GM15510 (cell line): ENCODE results near the gene THAP8.

ENCODE experiments used
- POLR2A ChIP-seq: IDR thresholded peaks from 3 replicates; pipeline ENCODE4 v1.6.1; 2011; ENCODE audit warnings: borderline replicate concordance; ENCODE audit not compliant: insufficient read length; ENCODE audit errors: extremely low read depth

Gene THAP8

DNA sequence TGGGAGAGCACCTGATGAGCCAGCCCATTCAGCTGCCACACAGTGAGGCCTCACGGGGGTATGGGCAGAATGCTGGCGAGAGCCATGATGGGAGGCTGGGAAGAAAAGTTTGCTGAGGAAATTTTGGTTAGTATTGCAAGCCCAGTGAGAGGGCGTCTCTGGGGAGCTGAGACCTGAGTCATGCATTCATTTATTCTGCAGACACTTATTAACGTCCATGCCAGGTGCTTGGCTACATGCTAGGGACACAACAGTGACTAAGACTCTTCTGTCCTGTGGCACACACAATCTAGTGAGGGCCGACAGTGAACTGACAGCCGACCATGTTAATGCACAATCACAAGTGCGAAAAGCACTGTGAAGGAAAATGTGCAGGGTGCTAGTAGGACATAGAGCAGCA lies 27.8 kb upstream of the THAP8 start:
- TF ChIP-seq POLR2A = no peak

DNA sequence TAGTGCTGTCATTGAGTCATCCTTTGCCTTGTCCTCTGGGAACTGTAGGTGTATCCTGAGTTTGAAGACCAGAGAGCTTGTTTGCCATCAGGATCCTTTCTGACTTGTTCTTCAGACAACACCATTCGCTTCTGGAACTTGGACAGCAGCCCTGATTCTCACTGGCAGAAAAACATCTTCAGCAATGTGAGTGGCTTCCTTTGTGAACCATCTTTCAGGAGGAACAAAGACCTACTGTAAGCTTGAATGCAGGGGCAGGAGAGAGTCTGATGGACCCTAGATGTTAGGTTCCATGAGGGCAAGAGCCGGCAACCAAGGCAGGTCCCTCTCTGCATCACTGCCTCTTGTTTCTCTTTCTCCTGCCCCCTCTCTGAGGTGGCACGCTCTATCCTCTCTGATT lies 27.3 kb upstream of the THAP8 start:
- TF ChIP-seq POLR2A = no peak

DNA sequence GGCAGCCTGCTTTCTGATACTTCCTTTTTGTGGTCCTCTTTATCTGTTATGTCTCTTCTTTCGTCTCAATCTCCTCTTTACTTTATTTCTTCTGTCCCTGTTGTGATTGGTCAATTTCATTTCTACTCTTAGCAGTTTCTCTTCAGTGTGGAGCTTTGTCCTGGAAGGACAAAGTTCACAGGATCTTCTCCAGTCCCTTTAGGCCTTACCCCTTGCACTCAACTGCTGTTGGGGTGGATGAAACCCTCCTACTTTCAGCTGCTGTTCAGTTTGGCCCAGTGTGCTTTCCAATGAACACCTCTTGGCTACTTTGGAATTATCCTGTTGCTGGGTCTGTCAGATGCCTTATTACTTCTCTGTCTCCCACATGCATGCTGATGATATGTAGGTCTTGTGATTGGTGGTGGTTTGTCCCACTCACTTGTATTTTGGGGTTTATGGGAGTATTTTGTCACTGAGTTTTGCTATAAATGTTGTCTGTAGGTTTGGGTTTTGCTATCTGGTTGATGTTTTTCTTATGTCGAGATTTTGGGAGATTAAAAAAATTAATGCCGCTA lies 25.4 kb upstream of the THAP8 start:
- no peak for TF ChIP-seq POLR2A

DNA sequence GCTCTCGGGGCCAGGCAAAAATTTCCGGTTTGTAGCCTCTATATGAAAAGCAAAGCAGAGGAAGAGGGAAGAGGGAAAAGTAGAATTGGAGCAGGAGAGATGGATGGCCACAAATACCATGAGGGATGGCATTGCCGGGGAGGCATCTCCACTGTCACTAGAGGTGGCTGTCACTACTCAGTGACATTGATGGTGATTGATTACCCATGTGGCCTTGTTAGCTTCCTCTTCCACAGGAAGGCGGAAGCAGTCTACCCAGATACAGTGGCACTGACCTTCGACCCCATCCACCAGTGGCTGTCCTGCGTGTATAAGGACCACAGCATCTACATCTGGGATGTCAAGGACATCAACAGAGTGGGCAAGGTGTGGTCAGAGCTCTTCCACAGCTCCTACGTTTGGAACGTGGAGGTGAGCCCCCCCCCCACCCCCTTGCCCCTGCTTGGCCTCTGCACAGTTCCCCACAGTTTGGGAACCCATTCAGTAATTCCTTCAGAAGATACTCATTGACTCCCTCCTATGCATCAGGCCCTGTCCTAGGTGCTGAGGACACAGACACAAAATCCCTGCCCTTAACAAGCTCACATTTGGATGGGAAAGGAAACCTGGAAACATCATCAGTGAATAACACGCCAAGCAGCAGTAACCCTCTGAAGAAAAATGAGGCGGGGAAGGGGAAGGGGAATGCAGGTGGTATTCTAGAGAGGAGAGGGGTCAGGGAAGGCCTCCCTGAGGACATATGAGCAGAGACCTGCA lies 19.2 kb upstream of the THAP8 start:
- TF ChIP-seq POLR2A = no peak

DNA sequence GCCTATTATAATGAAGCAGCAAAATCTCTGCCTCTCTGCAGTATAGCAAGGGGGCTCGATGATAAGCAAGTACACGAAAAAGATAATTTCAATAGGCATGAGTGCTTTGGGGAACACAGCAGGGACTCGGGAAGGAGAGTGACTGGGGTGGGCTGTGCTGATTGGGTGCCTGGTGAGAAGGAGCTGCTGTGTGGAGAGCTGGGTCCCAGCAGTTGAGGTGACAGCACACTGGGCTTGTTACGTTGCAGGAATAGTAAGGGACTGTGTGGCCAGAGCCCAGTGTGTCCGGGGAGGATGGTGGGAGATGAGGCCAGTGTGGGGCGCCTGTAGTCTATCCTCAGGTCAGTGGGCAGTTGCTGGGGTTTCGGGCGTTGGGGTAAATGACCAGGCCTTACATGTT lies 18.0 kb upstream of the THAP8 start:
- TF ChIP-seq POLR2A = no peak

DNA sequence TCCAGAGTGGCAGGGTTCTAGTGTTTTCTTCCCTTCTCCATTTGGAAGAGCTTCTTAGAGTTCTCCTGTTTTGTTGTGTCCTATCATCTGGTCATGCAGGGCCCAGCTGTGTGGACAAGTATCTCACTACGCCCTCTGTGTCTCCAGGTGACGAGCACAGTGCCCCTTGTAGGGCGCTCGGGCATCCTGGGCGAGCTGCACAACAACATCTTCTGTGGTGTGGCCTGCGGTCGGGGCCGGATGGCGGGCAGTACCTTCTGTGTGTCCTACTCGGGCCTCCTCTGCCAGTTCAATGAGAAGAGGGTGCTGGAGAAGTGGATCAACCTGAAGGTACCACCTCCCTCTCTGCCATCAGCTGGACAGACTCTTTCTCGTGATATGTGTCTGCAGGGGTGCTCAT lies 13.6 kb upstream of the THAP8 start:
- no peak for TF ChIP-seq POLR2A

DNA sequence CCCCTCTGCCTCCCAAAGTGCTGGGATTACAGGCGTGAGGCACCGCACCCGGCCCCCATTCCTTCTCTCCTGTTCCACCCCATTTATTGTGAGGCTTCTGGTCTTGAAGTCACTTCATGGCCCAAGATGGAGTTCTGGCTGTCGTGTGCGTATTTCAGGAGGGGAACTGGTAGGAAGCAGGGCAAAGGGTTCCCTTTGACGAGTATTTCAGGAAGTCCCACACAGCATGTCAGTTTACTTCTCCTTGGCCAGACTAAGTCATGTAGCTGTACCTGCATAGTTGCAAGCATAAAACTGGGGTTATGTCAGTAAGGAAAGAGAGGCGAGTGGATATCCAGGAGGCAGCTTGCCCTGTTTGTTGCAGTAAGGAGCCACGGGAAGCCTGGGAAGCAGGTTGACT lies 10.7 kb upstream of the THAP8 start:
- TF ChIP-seq POLR2A = no peak

DNA sequence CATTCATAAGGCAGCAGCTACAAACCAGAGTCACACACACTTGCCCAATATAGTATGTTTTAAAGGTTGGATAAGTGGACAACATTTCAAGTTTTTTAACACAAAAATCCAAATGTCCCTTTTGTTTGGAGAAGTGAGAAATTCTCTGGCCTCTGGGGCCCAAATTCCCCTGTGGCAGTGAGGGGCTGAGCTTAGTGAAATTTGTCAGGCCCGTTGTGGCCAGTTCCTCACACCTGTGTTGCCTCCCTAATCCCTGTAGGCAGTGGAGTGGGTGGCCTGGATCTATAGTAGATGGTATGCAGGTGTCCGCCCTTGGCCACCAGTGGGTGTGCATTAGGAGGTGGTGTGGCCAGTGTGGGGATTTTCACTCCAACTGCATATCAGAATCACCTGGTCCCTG lies 7.3 kb upstream of the THAP8 start:
- TF ChIP-seq POLR2A = no peak

DNA sequence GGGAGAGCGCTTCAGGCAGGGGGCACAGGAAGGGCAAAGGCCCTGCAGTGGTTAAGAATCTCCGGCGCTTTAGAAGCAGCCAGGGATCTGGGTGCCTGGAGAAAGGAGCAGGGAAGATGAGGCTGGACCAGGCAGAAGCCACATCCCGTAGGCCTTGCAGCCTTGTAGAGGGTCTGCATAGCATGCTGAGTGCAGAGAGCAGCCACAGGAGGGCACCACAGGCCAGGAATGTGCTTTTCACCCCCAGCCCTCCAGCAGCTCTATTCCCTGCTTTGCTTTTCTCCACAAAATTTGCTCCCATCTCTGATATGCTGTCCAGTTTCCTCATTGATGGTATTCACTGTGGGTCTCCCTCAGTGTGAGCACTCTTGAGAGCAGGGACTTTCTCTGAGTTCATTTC lies 6.3 kb upstream of the THAP8 start:
- no peak for TF ChIP-seq POLR2A

DNA sequence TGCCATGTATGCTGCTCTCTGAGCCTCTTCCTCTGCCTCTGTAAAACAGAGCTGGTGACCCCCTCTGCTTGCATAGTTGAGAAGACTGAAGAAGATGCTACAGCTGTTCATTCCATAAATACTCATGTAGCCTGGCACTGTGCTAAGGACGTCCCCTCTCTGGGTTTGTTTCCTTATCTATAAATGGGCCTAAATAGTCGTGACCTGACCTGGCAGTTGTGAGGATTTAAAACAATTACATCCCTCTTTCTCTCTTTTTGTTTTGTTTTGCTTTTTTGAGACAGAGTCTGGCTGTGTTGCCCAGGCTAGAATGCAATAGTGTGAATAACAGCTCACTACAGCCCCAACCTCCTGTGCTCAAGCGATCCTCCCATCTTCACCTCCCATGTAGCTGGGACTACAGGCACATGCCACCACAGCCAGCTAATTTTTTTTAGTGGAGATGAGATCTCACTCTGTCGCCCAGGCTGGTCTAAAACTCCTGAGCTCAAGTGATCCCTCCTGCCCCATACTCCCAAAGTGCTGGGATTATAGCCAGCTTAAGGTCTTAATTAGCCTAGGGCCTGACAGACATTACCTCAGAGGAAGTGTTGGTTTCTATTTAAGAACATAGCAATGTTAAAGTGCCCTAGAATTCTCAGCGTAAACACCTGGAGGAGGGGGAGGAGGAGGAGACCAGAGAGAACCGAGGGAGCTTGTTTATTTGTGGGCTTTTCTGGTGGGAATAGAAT lies 5.3 kb upstream of the THAP8 start:
- no peak for TF ChIP-seq POLR2A

DNA sequence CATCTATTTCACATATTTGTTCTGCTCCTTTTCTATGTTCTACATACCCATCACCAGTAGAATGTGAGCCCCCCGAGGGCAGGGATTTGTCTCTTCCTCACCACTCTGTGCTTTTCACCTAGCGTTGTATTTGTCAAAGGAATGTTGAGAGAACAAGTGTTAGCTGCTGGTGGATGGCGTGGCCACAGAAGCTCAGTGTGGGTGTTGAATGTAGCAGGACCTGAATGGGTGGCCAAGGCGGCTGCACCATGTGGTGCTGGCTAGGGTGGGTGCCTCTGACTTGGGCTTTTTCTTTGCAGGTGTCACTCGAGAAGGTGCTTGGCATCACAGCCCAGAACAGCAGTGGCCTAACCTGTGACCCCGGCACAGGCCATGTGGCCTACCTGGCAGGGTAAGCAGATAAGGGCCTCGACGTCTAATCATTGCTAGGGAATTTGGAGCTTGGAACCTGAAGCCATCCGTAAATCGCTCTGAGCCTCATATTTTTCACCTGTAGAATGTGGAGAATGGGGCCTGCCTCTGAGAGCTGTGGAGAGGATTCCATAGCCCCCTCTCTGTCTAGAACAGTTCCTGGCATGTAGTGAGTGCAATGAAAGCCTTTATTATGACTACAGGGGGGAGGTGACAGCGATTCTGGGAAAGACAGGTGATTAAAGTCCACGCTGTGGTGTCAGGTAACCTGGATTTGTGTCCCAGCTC lies 4.5 kb upstream of the THAP8 start:
- no peak for TF ChIP-seq POLR2A

DNA sequence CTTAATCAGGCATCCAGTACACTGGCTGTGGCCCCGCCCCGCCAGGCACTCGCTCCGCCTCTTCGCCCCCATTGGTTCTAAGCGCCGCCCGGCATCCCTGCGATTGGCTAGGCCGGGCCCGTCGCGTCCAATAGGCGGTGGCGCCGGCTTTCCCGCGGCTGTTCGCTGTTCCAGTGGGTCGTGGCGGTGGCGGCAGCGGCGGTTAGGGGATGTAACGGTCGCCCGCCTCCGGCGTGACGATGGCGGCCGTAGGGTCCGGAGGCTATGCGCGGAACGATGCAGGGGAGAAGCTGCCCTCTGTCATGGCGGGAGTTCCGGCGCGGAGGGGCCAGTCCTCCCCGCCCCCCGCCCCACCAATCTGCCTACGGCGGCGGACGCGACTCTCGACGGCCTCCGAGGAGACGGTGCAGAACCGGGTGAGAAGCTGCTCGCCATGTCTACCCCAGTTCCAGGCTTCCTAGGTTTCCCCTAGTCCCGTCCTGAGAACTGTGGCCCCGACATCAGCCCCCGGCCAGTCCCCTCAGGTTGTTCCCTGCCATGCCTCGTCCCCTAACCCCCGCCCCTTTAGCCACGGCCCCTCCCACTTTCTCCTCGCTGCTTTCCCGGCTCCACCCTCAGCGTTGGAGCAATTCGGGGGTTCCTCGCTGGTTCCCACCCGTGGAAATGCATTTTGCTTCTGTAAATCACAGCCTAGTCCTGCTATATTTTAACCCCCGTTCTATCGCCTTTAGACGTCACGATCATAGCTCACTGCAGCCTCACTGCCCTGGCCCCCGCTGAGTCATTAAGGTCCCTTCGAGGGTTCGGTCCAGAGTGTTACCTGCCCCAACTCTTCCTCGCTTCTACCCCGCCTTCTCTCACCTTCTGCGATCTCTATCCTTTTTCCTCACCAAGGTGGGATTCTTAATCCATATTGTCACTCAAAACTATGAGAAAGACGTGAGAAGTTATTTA lies 925 bp upstream of the THAP8 start, which contains the start of gene WDR62:
TSS of gene WDR62 (plus strand) at position 165 of the 954 bp plus-strand sequence. CDS start at position 240, 75 bp downstream.
- peak; percentile 54 for TF ChIP-seq POLR2A

DNA sequence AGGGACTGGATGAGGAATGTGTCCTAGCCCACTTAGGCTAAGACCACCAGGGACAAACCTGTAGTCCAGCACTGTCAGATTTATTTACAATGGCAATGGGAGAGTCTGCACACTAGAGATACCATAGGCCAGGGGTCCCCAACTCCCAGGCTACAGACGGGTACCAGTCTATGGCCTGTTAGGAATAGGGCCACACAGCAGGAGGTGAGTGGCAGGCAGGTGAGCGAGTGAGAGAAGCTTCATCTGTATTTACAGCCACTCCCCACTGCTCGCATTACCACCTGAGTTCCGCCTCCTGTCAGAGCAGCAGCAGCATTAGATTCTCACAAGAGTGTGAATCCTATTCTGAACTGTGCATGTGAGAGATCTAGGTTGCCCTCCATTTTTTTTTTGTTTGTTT lies 2.4 kb downstream of the THAP8 start:
- no peak for TF ChIP-seq POLR2A

DNA sequence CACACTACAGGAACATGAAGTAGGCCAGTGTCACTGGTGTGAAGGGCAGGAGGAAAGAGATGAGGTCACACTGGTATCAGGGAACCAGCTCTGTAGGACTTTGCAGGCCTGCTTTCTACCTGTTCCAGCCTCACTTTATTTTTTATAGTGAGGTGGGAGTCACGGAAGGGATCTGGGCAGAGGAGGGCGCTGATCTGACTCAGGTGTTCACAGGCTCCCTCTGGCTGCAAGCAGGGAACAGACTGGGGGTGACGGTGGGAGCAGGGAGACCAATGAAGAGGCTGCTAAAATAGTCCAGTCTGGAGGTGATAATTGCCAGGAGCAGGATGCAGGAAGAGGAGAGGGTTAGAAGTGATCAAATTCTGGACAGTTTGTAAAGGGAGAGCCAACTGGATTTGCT lies 2.8 kb downstream of the THAP8 start:
- TF ChIP-seq POLR2A = no peak

DNA sequence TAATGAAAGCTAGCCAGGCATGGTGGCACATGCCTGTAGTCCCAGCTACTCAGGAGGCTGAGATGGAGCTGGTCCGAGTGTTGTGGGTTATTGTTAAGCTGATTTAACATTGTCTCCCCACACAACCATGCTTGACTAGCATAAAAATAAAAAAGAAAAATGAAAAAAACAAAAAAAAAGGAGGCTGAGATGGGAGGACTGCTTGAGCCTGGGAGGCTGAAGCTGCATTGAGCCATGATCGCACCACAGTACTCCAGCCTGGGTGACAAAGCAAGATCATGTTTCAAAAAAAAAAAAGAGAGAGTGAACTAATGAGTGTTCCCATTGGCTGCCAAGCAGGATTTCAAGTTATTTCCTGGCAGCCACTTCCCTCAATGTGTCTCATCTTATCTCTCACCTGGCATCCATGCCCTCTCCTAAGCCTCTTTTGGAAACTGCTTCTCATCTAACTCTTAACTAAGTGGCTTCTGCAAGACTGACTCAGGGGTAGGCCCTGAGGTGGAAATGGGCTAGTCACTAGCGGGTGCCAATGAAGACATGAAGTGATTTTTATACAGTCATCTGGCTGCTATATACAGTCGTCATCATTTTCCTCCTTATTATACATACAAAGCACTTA lies 4.9 kb downstream of the THAP8 start:
- TF ChIP-seq POLR2A = no peak

DNA sequence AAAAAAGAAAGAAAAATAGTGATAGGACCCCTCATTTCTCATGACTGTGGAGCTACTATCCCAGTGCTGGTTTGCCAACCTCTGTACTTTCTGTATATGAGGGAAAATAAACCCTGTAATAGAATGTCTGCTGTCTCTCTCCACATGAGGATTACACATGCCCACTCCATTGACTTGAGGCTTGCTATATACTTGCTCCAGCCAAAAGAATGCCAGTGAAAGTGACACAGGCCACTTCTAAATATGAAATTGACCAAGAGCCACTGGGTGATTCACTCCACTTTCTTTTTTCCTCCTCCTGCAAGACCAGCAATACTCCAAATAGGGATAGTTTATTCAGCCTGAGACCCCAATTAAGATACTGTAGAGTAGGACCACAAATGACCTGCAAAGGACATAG lies 6.2 kb downstream of the THAP8 start:
- TF ChIP-seq POLR2A = no peak
